Measurements from ENCODE around the gene CFAP157.

- TF ChIP-seq ZNF274 (CRISPR knock-in tag; IDR thresholded peaks at IDR 0.05) (no peak), MAX (IDR thresholded peaks at IDR 0.05) (no peak)
Observed at GRCh38 chr9:127703289-127703946, 3.4 kb upstream of the CFAP157 start.
